Skin epidermis (tissue), 12 donors: ENCODE measurements around the gene B3GAT1.

Experiments used
- H3K27ac ChIP-seq, 21 experiments: fragments of 200-600 bp; sonication (generic) in 11 of 21; one replicate each; pipeline ENCODE4 v1.5.0; 2020; ENCODE audit warnings: mild to moderate bottlenecking in 3 of 21, inconsistent platforms in 2 of 21, moderate library complexity in 2 of 21
- H3K4me3 ChIP-seq, 7 experiments: fragments of 200-600 bp; sonication (generic) in 2 of 7; one replicate each; pipeline ENCODE4 v1.5.0; 2020; ENCODE audit warnings: inconsistent platforms in 2 of 7, mild to moderate bottlenecking in 2 of 7, moderate library complexity in 1 of 7

The B3GAT1 gene

DNA sequence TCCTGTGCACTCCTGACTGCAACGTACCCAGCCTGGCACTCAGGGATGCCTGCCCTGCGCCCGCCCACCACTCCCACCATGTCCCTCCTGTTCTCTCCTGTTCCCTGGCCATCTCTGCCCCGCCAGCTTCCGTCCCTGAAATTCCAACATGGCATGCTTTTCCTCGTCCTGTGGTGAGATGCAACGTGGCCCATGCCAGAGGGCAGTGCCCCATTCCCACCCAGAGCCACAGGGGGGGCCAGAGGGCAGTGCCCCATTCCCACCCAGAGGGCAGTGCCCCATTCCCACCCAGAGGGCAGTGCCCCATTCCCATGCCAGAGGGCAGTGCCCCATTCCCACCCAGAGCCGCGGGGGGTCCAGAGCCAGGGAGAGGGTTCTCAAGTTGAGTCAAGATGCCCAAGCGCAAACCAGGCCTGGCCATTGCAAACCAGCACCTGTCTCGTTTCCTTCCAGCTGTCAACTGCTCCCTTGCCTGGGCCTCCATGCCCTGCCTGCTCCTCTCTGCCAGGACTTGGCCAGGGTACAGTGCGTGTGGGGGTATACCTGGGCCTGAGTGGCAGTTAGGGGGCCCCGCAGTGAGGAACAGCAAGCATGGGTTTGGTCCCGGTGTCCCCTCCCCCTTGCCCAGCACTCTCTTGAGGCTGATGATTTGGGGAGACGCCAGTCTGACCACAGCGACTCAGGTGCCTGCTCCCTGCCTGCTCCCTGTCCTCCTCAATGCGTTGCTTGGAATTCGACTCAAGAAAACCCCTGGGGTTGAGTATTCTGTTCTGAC lies 14.6 kb downstream of the B3GAT1 start:
- H3K27ac ChIP-seq: no peak overlapping the region
- no peak overlapping the region for H3K4me3 ChIP-seq

DNA sequence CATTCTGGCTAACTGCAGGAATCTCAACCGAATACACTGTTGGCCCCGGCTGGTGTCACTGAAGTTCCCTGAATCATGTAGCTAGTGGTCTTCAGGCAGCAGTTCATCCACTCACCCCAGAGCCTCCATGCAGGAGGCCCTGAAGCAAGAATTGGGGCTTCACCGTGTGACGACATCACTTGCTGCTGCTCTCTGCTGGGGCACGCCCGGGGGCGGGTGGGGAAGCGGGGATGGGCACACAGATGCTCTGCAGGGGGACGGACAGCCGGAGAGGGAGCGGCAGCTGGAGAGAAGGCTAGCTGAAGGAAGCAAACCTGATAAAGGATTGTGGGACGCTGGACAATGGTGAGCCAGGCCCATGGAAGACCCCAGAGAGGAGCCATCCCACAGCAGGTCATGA lies 17.0 kb downstream of the B3GAT1 start:
- H3K27ac ChIP-seq: no peak overlapping the region
- no peak overlapping the region for H3K4me3 ChIP-seq

GRCh38 chr11:134394311-134394710 lies 17.7 kb downstream of the B3GAT1 start:
- Histone ChIP-seq H3K27ac (no peak overlapping the region), H3K4me3 (no peak overlapping the region)

GRCh38 chr11:134393638-134394037 lies 18.4 kb downstream of the B3GAT1 start:
- Histone ChIP-seq H3K27ac (no peak overlapping the region), H3K4me3 (no peak overlapping the region)

DNA sequence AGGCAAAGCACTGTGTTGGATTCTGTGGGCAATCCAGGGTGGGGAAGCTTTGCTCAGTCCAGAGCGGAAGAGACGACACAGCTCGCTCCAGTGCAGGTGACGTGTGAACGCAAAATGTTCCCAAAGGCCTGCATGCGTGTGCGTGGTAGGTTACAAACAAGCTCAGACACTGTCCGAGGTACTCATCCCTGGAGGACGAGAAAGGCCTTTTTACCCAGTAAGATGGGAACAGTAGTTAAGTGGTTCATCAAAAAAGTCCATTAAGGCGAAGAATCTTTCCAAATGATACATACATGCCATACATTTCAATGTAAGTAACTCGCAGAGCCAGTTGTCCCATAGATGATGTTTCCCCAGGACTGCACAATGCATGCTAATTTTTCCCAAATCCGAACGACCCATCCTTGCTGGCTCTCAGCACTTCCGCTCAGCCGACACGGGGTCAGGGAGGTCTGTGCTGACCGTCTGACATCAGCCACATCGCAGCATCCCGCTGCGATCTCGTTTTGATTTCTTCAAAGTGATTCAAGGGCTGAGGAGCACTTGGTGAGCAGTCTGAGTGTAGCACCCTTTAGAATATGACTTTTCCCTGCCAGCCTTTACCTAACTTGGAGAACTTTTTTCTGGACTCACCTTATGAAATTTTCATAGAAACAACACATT lies 19.0 kb downstream of the B3GAT1 start:
- no peak overlapping the region for H3K27ac ChIP-seq

DNA sequence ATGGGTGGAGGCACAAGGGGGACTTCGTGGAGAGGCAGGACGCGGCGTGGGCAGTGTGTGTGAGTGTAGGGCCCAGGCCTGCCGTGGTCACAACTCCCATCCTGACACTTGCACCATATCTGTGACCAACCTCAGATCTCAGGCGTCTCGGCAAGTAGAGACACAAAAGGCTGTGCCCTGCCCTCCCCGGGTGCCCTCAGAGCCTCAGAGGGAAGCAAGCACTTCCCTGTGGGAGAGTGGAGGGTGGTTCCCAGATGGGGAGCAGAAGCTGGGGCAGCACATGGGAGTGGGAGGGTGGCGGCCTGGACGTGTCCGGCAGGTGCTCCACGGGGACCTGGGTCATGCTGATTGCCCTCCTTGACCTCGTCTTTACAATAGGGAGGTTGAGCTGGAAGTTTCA lies 20.4 kb downstream of the B3GAT1 start:
- Histone ChIP-seq H3K27ac (no peak overlapping the region), H3K4me3 (no peak overlapping the region)

More for the DNA sequence above, 19.0 kb downstream of the B3GAT1 start:
- no peak overlapping the region for H3K4me3 ChIP-seq

DNA sequence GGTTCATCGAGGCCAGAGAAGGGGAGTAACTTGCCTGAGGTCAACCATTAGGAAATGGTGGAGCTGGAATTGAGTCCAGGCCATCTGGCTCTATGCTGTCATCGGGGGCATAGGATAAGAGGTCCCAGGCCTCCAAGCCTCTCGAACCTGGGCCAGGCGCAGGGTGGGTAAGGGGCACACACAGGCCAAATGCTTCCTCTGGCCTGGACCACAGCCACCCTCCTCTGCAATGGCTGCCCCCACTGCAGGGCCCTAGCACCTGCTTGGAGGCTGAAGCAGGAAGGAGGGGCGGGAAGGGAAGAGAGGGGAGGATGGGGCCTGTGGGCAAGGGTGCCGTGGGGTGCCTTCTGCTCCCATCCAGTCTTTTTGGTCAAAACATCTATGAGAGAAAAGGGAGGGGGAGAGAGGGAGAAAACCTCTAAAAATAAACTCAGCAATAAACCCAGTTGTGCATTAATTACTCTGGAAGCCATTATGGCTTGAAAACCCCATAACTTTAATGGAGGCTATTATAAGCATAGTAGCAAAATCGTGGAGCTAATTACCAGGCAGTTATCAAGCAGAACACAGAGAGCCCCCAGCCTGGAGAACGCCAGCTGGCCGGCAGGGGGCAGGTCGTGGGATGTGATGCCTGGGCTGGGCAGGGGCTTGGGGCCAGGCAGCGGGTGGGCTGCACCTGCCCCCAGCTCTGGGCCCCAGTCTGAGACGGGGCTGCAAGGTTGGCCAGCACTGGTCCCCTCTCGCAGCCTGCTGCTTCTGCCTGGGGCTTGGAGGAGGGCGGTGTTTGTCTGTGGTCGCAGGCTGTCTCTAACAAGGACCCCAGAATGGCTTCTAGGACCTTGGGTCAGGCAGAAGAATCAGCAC lies 21.1 kb downstream of the B3GAT1 start:
- no peak overlapping the region for H3K27ac ChIP-seq
- no peak overlapping the region for H3K4me3 ChIP-seq

- no peak overlapping the region for H3K27ac ChIP-seq
- no peak overlapping the region for H3K4me3 ChIP-seq
Measured at GRCh38 chr11:134389464-134390180, 22.4 kb downstream of the B3GAT1 start.

- Histone ChIP-seq H3K4me3 (no peak overlapping the region), H3K27ac (no peak overlapping the region)
Measured at GRCh38 chr11:134388590-134388989, 23.5 kb downstream of the B3GAT1 start.

DNA sequence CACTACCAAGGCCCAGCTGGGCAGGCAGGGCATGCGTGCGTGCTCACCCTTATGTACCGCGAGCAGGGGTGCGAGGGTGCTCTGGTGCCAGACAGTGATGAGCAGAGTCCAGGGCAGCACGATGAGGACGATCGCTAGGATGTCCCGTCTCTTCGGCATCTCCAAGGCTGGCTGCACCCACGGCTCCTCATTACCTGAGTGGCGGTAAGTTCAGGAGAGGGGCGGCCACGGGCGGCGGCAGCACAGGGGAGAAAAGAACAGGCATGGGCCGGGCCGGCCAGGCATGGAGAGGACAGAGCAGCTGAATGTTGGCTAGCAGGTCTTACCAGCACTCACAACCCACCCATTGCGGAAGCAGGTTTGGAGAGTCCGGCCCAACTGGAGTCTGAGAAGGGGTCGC lies 24.5 kb downstream of the B3GAT1 start:
- H3K27ac ChIP-seq: no peak overlapping the region
- no peak overlapping the region for H3K4me3 ChIP-seq

DNA sequence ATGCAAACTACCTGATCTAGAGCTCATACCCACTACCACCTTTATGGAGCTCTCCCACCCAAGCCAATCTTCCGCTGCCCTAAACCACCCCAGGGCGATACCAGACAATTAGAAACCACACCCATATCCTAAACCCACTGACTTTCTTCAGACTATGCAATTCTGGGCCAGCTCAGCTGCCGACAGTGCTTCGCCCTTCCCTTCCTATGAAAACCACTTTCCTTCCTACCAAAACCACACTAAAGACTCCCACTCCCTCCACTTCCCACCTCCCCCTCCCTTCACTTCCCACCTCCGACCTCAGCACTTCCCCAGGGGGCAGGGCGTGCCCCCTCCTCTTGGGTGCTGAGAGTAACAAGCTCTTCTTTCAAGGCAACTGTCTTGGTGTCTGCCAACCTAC lies 25.1 kb downstream of the B3GAT1 start:
- Histone ChIP-seq H3K4me3 (no peak overlapping the region), H3K27ac (no peak overlapping the region)

GRCh38 chr11:134385774-134386565 lies 26.1 kb downstream of the B3GAT1 start:
- H3K4me3 ChIP-seq: no peak overlapping the region
- H3K27ac ChIP-seq: no peak overlapping the region

DNA sequence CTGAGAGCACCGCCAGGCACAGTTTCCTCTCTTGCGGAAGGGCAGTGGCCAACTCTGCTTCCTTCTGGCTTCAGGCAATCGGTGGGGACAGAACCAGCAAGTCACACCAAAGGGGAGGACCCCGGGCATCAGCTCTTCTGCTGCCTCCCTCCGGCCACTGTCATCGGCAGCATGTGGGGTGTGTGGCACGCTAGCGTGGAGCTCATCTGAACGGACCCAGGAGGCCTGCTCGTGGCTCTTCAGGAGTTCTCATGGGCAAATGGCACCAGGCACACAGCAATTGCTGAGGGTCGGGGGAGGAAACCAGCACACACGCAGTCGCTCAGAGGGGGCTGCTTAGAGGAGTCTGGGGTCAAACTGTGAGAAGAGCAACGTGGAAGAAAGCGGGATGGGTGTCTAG lies 26.9 kb downstream of the B3GAT1 start:
- Histone ChIP-seq H3K27ac (no peak overlapping the region), H3K4me3 (no peak overlapping the region)

DNA sequence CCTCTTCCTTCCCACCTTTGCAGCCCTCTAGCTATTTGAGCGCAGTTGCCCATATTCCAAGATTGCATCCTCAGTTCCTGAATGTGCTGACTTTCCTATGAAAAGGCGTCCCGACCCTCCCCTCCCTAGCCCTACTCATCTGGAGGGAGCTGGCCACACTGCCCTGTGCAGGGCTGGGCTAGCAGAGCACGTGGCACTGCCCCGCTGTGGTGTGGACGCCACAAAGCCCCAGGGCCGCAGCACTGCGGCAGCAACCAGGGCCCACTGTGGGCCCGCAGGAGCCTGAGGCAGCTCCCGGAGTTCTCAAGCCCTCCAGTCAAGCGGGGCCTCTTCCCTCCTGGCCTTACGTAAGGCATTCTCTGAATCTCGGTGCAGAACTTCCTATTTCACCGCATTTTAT lies 27.6 kb downstream of the B3GAT1 start:
- H3K27ac ChIP-seq: no peak overlapping the region

GRCh38 chr11:134383576-134384221 lies 28.3 kb downstream of the B3GAT1 start:
- Histone ChIP-seq H3K4me3 (no peak overlapping the region), H3K27ac (no peak overlapping the region)

More for the DNA sequence above, 27.6 kb downstream of the B3GAT1 start:
- no peak overlapping the region for H3K4me3 ChIP-seq

DNA sequence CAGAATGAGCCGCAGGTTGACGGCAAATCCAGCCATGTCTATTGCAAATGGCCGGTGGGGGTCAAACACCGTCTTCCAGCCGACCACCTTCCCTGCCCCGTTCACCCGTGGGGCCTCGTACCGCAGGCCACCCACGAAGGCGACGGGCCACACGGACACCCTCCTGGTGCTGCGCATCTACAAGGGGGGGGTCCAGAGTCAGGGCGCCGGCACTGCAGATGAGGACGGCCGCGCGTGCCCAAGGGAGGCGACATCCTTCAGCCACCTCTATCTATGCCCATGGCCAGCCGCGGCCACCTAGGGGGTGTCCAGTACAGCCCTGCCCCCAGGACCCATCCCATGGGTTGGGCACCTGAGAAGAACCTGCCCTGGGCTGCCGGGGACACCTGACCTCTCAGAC lies 29.2 kb downstream of the B3GAT1 start:
- Histone ChIP-seq H3K27ac (no peak overlapping the region), H3K4me3 (no peak overlapping the region)

- no peak overlapping the region for H3K27ac ChIP-seq
Measured at GRCh38 chr11:134382257-134382656, 29.8 kb downstream of the B3GAT1 start.

GRCh38 chr11:134380785-134381184 lies 31.3 kb downstream of the B3GAT1 start:
- Histone ChIP-seq H3K27ac (no peak overlapping the region), H3K4me3 (no peak overlapping the region)

More at GRCh38 chr11:134382257-134382656, 29.8 kb downstream of the B3GAT1 start:
- no peak overlapping the region for H3K4me3 ChIP-seq

DNA sequence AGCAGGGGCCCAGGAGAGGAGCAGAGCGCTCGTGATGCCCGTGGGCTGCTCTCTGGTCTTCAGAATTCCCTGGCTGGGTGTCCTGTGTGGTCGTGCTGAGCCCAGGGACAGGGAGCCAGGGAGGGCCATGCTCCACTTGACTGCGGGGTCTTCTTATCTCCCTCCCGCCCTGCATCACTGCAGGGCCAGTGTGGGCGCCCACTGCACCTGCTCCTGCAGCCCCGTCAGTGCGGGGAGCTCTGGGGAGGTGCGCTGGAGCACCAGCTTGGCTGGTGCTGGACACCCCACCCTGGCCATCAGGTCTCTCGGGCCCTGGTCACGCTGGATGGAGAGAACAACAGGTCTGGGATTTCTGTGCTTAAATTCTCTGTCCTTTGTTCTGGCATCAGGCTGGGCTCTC lies 31.8 kb downstream of the B3GAT1 start:
- Histone ChIP-seq H3K27ac (no peak overlapping the region), H3K4me3 (no peak overlapping the region)
